ENCODE measurements around the gene CSNK2A1. TPM values are rescaled to one million over a fixed set of nuclear protein-coding genes. Genes with fewer than 3 reads are reported as not detected.

Gene CSNK2A1
- total RNA-seq, 1 experiment from 2014 or later = 229 TPM

DNA sequence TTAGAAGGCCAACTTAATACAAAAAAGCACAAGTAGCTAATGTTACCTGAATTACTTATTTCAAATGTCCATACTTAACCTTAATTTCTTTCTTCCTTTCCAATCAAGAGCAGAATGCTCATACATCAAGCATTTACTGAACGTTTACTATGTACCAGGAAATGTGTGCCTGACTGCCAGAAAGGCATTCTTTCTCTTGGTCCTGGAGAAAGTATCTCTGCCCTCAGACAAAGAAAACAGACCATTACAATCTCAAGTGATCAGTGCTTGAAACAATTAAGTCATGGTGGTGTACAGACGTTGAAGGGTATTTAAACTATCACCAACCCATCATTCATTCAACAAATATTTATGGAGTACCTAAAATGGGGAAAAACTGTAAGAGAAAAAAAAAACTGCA, 26.4 kb downstream of the CSNK2A1 start:
- H3K79me1 ChIP-seq (ENCODE audit: insufficient read depth, low read depth, low read length, poor library complexity, severe bottlenecking) = peaks cover 7% of the 10 kb centered on the region
- no peaks in the 10 kb centered on the region for H3K27me3 ChIP-seq (ENCODE audit: insufficient read depth, low read length)
- no peak overlapping the region for H3K9ac ChIP-seq (ENCODE audit: extremely low read depth, insufficient read length, low read length)
- H3K4me2 ChIP-seq (ENCODE audit: insufficient read depth, insufficient read length, low read length) = no peak overlapping the region
- Mint-ChIP-seq H3K4me3 (no peak overlapping the region), H3K9me3 (peaks cover 4 to 5% of the 10 kb centered on the region in 2 experiments; a peak in 3 of 5 replicates), H3K4me1 (peaks cover 20 to 30% of the 10 kb centered on the region in 2 experiments), H3K36me3 (ENCODE audit: insufficient read depth in 1 of 3, low read depth in 3 of 3) (peaks cover 15 to 31% (median 18%) of the 10 kb centered on the region in 3 experiments), H3K27me3 (ENCODE audit: low read depth) (no peaks in the 10 kb centered on the region), H3K27ac (peak overlapping the region in 1 of 3 experiments; percentile 28; a peak in 2 of 7 replicates)
- H3K23me2 ChIP-seq (ENCODE audit: insufficient read length, low read depth, low read length, poor library complexity, severe bottlenecking) = no peaks in the 10 kb centered on the region
- no peak overlapping the region for H3K4ac ChIP-seq (ENCODE audit: low read depth, low read length)
- no peak overlapping the region for H3K23ac ChIP-seq (ENCODE audit: insufficient read length, low read depth, low read length)
- no peak overlapping the region for H4K91ac ChIP-seq (ENCODE audit: insufficient read length, low read depth, low read length)
- no peak overlapping the region for H2BK120ac ChIP-seq (ENCODE audit: low read depth, low read length, poor library complexity, severe bottlenecking)
- H2BK12ac ChIP-seq (ENCODE audit: insufficient read length, low read depth, low read length) = no peak overlapping the region
- WGBS (ENCODE audit: extremely low coverage, insufficient read length, low lambda C conversion rate) = no CpG with 5 or more reads among the region's 2 CpGs
- no peak overlapping the region for H3K27ac ChIP-seq (ENCODE audit: insufficient read length, low read depth, low read length)
- no peak overlapping the region for H2BK20ac ChIP-seq (ENCODE audit: low read depth, low read length, poor library complexity, severe bottlenecking)
- TF ChIP-seq, protein P1, sequence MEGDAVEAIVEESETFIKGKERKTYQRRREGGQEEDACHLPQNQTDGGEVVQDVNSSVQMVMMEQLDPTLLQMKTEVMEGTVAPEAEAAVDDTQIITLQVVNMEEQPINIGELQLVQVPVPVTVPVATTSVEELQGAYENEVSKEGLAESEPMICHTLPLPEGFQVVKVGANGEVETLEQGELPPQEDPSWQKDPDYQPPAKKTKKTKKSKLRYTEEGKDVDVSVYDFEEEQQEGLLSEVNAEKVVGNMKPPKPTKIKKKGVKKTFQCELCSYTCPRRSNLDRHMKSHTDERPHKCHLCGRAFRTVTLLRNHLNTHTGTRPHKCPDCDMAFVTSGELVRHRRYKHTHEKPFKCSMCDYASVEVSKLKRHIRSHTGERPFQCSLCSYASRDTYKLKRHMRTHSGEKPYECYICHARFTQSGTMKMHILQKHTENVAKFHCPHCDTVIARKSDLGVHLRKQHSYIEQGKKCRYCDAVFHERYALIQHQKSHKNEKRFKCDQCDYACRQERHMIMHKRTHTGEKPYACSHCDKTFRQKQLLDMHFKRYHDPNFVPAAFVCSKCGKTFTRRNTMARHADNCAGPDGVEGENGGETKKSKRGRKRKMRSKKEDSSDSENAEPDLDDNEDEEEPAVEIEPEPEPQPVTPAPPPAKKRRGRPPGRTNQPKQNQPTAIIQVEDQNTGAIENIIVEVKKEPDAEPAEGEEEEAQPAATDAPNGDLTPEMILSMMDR (conservative IDR thresholded peaks at IDR 0.05) = no peak
- no peak overlapping the region for H2BK15ac ChIP-seq (ENCODE audit: low read depth, low read length)
- H3K4me1 ChIP-seq (ENCODE audit: insufficient read depth, low read length) = no peaks in the 10 kb centered on the region; the same call in 1 of the 2 replicates
- peaks cover 70% of the 10 kb centered on the region for H3K79me2 ChIP-seq (ENCODE audit: insufficient read depth, low read length)
- H3K14ac ChIP-seq (ENCODE audit: insufficient read depth, low read length) = no peak overlapping the region
- no peak overlapping the region for H2AFZ ChIP-seq (ENCODE audit: low read length)
- H3K56ac ChIP-seq (ENCODE audit: insufficient read length, low read depth, low read length) = no peak overlapping the region
- no peak overlapping the region for H4K8ac ChIP-seq (replicated peaks; ENCODE audit: insufficient read length, low read depth, low read length)
- no peak overlapping the region for H4K5ac ChIP-seq (ENCODE audit: insufficient read length, low read depth, low read length)
- H4K20me1 ChIP-seq (ENCODE audit: control insufficient read depth, insufficient read depth, insufficient read length) = no peaks in the 10 kb centered on the region
- DNase-seq = no peak
- no peak overlapping the region for H3T11ph ChIP-seq (ENCODE audit: low read length)
- no peak overlapping the region for H2AK5ac ChIP-seq (ENCODE audit: insufficient read length, low read length)
- H2BK5ac ChIP-seq (ENCODE audit: insufficient read length, low read length) = no peak overlapping the region
- no peaks in the 10 kb centered on the region for H3K9me3 ChIP-seq (ENCODE audit: control insufficient read depth, low read depth, low read length)
- H3K18ac ChIP-seq (ENCODE audit: insufficient read length, low read depth, low read length) = no peak overlapping the region
